Tibial nerve (tissue), 4 donors: ENCODE measurements around the gene NCS1.

Source experiments
- EP300 ChIP-seq, 2 donors: sonication (generic); formaldehyde crosslinking; IDR thresholded peaks; one replicate each; pipeline ENCODE4 v1.6.1; 2017; ENCODE audit warnings: antibody characterized with exemption in 2 of 2, mild to moderate bottlenecking in 1 of 2
- TF ChIP-seq, protein P1 (sequence below), 5 experiments: fragments of 200-600 bp in 3 of 5; fragments of 450-650 bp in 2 of 5; sonication (generic) in 3 of 5; IDR thresholded peaks; one replicate each; pipeline ENCODE4 v1.5.1; 2016 to 2019; ENCODE audit warnings: antibody characterized with exemption in 5 of 5, mild to moderate bottlenecking in 3 of 5, moderate library complexity in 2 of 5

GRCh38 chr9:130262771-130263170 lies 90.6 kb downstream of the NCS1 start:
- TF ChIP-seq, protein P1, sequence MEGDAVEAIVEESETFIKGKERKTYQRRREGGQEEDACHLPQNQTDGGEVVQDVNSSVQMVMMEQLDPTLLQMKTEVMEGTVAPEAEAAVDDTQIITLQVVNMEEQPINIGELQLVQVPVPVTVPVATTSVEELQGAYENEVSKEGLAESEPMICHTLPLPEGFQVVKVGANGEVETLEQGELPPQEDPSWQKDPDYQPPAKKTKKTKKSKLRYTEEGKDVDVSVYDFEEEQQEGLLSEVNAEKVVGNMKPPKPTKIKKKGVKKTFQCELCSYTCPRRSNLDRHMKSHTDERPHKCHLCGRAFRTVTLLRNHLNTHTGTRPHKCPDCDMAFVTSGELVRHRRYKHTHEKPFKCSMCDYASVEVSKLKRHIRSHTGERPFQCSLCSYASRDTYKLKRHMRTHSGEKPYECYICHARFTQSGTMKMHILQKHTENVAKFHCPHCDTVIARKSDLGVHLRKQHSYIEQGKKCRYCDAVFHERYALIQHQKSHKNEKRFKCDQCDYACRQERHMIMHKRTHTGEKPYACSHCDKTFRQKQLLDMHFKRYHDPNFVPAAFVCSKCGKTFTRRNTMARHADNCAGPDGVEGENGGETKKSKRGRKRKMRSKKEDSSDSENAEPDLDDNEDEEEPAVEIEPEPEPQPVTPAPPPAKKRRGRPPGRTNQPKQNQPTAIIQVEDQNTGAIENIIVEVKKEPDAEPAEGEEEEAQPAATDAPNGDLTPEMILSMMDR (IDR thresholded peaks at IDR 0.05): no peak
- no peak for TF ChIP-seq EP300 (IDR thresholded peaks at IDR 0.05)
